Liver (tissue), 9 donors: Measurements from ENCODE around the gene TULP4. TPM values are rescaled to one million over a fixed set of nuclear protein-coding genes. Genes with fewer than 3 reads are reported as not detected.

Experiments used
- DNase-seq: peaks from one replicate; pipeline ENCODE4 v3.0.0-alpha.2; 2017; ENCODE audit warnings: low spot score
- H3K27ac ChIP-seq, 2 donors: one replicate each; pipeline ENCODE4 v1.7.0; 2013; ENCODE audit warnings: inconsistent platforms in 2 of 2, low read length in 2 of 2, control low read depth in 1 of 2, low read depth in 1 of 2, mild to moderate bottlenecking in 1 of 2
- H3K27me3 ChIP-seq, 4 donors: one replicate each; pipeline versions ENCODE4 v1.6.1 to v1.7.0; 2013; ENCODE audit warnings: low read length in 3 of 4, inconsistent platforms in 1 of 4, mild to moderate bottlenecking in 1 of 4, moderate library complexity in 1 of 4; ENCODE audit not compliant: control insufficient read depth in 4 of 4, insufficient read depth in 4 of 4
- H3K36me3 ChIP-seq, 4 donors: one replicate each; pipeline versions ENCODE4 v1.6.1 to v1.7.0; 2013; ENCODE audit warnings: low read length in 3 of 4, mild to moderate bottlenecking in 3 of 4, low read depth in 1 of 4, moderate library complexity in 1 of 4; ENCODE audit not compliant: control insufficient read depth in 4 of 4, insufficient read depth in 3 of 4
- H3K4me1 ChIP-seq, 4 donors: one replicate each; pipeline versions ENCODE4 v1.6.1 to v1.7.0; 2013; ENCODE audit warnings: low read length in 3 of 4, mild to moderate bottlenecking in 3 of 4, moderate library complexity in 1 of 4; ENCODE audit not compliant: control insufficient read depth in 4 of 4, insufficient read depth in 4 of 4
- H3K4me3 ChIP-seq, 3 donors: one replicate each; pipeline versions ENCODE4 v1.6.1 to v1.7.0; 2013; ENCODE audit warnings: low read length in 3 of 3, control low read depth in 1 of 3, low read depth in 1 of 3, mild to moderate bottlenecking in 1 of 3
- H3K9ac ChIP-seq, 2 donors: one replicate each; pipeline ENCODE4 v1.7.0; 2013; ENCODE audit warnings: low read length in 2 of 2, mild to moderate bottlenecking in 2 of 2, moderate library complexity in 2 of 2, control low read depth in 1 of 2, low read depth in 1 of 2
- H3K9me3 ChIP-seq, 4 donors: one replicate each; pipeline versions ENCODE4 v1.6.1 to v1.7.0; 2013; ENCODE audit warnings: low read length in 3 of 4; ENCODE audit not compliant: control insufficient read depth in 4 of 4
- EGR1 ChIP-seq, 2 donors: IDR thresholded peaks; 2 replicates each; pipeline ENCODE4 v1.6.1; 2016 to 2018; ENCODE audit warnings: antibody characterized with exemption in 2 of 2, low read depth in 2 of 2
- FOXA1 ChIP-seq: IDR thresholded peaks from 2 replicates; pipeline ENCODE4 v1.6.1; 2016; ENCODE audit warnings: antibody characterized with exemption
- FOXA2 ChIP-seq: IDR thresholded peaks from 2 replicates; pipeline ENCODE4 v1.6.1; 2016; ENCODE audit warnings: antibody characterized with exemption
- GABPA ChIP-seq, 2 donors: IDR thresholded peaks in 1 of 2; conservative IDR thresholded peaks in 1 of 2; 2 replicates each; pipeline ENCODE4 v1.6.1; 2016; ENCODE audit warnings: antibody characterized with exemption in 2 of 2, mild to moderate bottlenecking in 1 of 2, moderate library complexity in 1 of 2
- HNF4A ChIP-seq, 2 donors: conservative IDR thresholded peaks; 2 replicates each; pipeline ENCODE4 v1.6.1; 2016; ENCODE audit warnings: antibody characterized with exemption in 2 of 2, mild to moderate bottlenecking in 2 of 2
- JUND ChIP-seq, 2 donors: IDR thresholded peaks; 2 replicates each; pipeline ENCODE4 v1.6.1; 2016; ENCODE audit warnings: antibody characterized with exemption in 2 of 2
- NR2F2 ChIP-seq: IDR thresholded peaks from 2 replicates; pipeline ENCODE4 v1.6.1; 2016; ENCODE audit warnings: antibody characterized with exemption
- RAD21 ChIP-seq, 2 donors: IDR thresholded peaks; 2 replicates each; pipeline ENCODE4 v1.6.1; 2016; ENCODE audit warnings: antibody characterized with exemption in 2 of 2, mild to moderate bottlenecking in 2 of 2
- RXRA ChIP-seq, 2 donors: IDR thresholded peaks; 2 replicates each; pipeline ENCODE4 v1.6.1; 2017 to 2018; ENCODE audit warnings: antibody characterized with exemption in 2 of 2, mild to moderate bottlenecking in 1 of 2
- SP1 ChIP-seq: IDR thresholded peaks from 2 replicates; pipeline ENCODE4 v1.6.1; 2018; ENCODE audit warnings: antibody characterized with exemption, mild to moderate bottlenecking
- TAF1 ChIP-seq: conservative IDR thresholded peaks from 2 replicates; pipeline ENCODE4 v1.6.1; 2016; ENCODE audit warnings: antibody characterized with exemption, mild to moderate bottlenecking
- WGBS: extraction: QIAGEN DNeasy Blood & Tissue Kit; methylation state at CpG from one replicate; pipeline ENCODE4 v1.1.7; 2013; 5-methylcytosine and 5-hydroxymethylcytosine counted together
- polyA plus RNA-seq, 2 donors: library from polyadenylated mRNA; stranded (reverse) in 1 of 2; unstranded in 1 of 2; fragments of 200-250 nt in 1 of 2; fragments of >200 nt in 1 of 2; fragmentation: Nextera tagmentation in 1 of 2; extraction: Ambion mirVana in 1 of 2; gene quantifications; one replicate each; pipeline versions ENCODE4 v1.2.1 to v1.2.3, GENCODE V29; 2013 to 2015
- total RNA-seq, 2 donors: library from RNA; depleted of rRNA; stranded (reverse); fragments of >200 nt; gene quantifications; one replicate each; pipeline ENCODE4 v1.2.3, GENCODE V29; 2014
- TF ChIP-seq, protein P1 (sequence below): IDR thresholded peaks from 2 replicates; pipeline ENCODE4 v1.6.1; 2016; ENCODE audit warnings: antibody characterized with exemption
- TF ChIP-seq, protein P2 (sequence below): IDR thresholded peaks from 2 replicates; pipeline ENCODE4 v1.6.1; 2016; ENCODE audit warnings: antibody characterized with exemption
- TF ChIP-seq, protein P3 (sequence below): IDR thresholded peaks from 2 replicates; pipeline ENCODE4 v1.6.1; 2016; ENCODE audit warnings: antibody characterized with exemption, mild to moderate bottlenecking
- donor health status: healthy.
- donor health status: healthy.
- donor health status: healthy.
- donor health status: healthy.
- donor health status: healthy.

The TULP4 gene
- total and polyA plus RNA-seq, 4 donors = 2.2 to 53.3 (median 18.0) TPM

DNA sequence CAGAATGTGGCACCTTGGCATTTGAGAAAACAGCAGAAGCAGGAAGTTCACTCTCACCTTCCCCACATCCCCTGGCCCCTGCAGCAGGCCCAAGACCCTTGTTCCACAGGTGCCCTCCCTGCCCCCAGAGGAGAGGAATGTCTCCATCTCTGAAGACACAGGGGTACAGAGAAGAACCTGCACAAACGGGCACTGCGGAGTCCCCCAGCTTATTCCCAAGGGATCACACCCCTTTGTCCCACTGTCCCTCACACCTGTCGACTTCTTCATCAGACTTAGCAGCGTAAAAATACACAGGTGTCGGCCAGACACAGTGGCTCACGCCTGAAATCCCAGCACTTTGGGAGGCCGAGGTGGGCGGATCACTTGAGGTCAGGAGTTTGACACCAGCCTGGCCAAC, 204.8 kb downstream of the TULP4 start:
- TF ChIP-seq, protein P1, sequence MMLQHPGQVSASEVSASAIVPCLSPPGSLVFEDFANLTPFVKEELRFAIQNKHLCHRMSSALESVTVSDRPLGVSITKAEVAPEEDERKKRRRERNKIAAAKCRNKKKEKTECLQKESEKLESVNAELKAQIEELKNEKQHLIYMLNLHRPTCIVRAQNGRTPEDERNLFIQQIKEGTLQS = no peak
- no peak for TF ChIP-seq FOXA1
- TF ChIP-seq, protein P2, sequence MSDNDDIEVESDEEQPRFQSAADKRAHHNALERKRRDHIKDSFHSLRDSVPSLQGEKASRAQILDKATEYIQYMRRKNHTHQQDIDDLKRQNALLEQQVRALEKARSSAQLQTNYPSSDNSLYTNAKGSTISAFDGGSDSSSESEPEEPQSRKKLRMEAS = no peak
- no peak for TF ChIP-seq HNF4A (conservative IDR thresholded peaks at IDR 0.05)
- no peak for TF ChIP-seq TAF1
- no peak for TF ChIP-seq SP1
- TF ChIP-seq FOXA2 = no peak
- no peak for TF ChIP-seq RXRA (IDR thresholded peaks at IDR 0.05)
- TF ChIP-seq EGR1 (IDR thresholded peaks at IDR 0.05; ENCODE audit: low read depth in 2 of 2) = no peak
- no peak for TF ChIP-seq JUND (IDR thresholded peaks at IDR 0.05)
- no peak for TF ChIP-seq NR2F2
- TF ChIP-seq, protein P3, sequence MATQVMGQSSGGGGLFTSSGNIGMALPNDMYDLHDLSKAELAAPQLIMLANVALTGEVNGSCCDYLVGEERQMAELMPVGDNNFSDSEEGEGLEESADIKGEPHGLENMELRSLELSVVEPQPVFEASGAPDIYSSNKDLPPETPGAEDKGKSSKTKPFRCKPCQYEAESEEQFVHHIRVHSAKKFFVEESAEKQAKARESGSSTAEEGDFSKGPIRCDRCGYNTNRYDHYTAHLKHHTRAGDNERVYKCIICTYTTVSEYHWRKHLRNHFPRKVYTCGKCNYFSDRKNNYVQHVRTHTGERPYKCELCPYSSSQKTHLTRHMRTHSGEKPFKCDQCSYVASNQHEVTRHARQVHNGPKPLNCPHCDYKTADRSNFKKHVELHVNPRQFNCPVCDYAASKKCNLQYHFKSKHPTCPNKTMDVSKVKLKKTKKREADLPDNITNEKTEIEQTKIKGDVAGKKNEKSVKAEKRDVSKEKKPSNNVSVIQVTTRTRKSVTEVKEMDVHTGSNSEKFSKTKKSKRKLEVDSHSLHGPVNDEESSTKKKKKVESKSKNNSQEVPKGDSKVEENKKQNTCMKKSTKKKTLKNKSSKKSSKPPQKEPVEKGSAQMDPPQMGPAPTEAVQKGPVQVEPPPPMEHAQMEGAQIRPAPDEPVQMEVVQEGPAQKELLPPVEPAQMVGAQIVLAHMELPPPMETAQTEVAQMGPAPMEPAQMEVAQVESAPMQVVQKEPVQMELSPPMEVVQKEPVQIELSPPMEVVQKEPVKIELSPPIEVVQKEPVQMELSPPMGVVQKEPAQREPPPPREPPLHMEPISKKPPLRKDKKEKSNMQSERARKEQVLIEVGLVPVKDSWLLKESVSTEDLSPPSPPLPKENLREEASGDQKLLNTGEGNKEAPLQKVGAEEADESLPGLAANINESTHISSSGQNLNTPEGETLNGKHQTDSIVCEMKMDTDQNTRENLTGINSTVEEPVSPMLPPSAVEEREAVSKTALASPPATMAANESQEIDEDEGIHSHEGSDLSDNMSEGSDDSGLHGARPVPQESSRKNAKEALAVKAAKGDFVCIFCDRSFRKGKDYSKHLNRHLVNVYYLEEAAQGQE = no peak
- TF ChIP-seq GABPA (IDR thresholded peaks at IDR 0.05 in 1 of 2, conservative IDR thresholded peaks at IDR 0.05 in 1 of 2) = no peak
- Histone ChIP-seq H3K36me3 (no peaks in the 10 kb centered on the region), H3K9me3 (no peaks in the 10 kb centered on the region), H3K27ac (no peak overlapping the region), H3K4me1 (peaks cover 0 to 4% (median 2%) of the 10 kb centered on the region in 4 donors), H3K9ac (no peak overlapping the region), H3K27me3 (peaks cover 0 to 9% (median 0%) of the 10 kb centered on the region in 4 donors), H3K4me3 (no peak overlapping the region)
- no peak for DNase-seq
- WGBS = 89% methylated on average over 8 of the region's 8 CpGs

DNA sequence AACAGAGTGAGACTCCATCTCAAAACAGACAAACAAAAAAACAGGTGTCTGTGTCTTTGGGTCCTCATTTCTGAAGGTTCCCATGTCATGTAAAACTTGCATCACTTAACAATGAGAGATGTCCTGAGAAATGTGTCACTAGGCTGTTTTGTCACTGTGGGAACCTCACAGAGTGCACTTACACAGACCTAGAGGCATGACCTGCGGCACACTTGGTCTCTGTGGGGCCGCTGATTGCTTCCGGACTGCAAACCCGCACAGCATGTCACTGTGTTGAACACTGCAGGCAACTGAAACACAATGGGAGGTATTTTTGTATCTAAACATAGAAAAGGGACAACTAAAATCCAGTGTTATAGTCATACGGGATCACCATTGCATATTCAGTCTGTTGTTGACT, 205.3 kb downstream of the TULP4 start:
- DNase-seq = no peak
- Histone ChIP-seq H3K27ac (no peak overlapping the region), H3K4me1 (peaks cover 0 to 4% (median 2%) of the 10 kb centered on the region in 4 donors), H3K4me3 (no peak overlapping the region), H3K36me3 (no peaks in the 10 kb centered on the region), H3K27me3 (peaks cover 0 to 9% (median 0%) of the 10 kb centered on the region in 4 donors), H3K9me3 (no peaks in the 10 kb centered on the region), H3K9ac (no peak overlapping the region)
- TF ChIP-seq RAD21 (IDR thresholded peaks at IDR 0.05) (no peak), FOXA2 (no peak)
- TF ChIP-seq, protein P1 = no peak
- 78% methylated on average over 5 of the region's 5 CpGs for WGBS
